Measurements from ENCODE around the gene TEKT5.
"Not testable (repeated sequence)": the region's sequence is repeated elsewhere in the genome, so short reads cannot be mapped to it uniquely, and the experiment has no call there.

TEKT5 gene

GRCh38 chr16:10708969-10709368 is 14.2 kb upstream of the TEKT5 start:
- FAIRE-seq (peak; percentile 82), DNase-seq (ENCODE audit: insufficient read length, low spot score) (no peak)
- no peak for TF ChIP-seq POLR2A (IDR thresholded peaks at IDR 0.05; ENCODE audit: low read depth, low read length)

- DNase-seq (ENCODE audit: insufficient read length, low spot score) (no peak), FAIRE-seq (no peak)
Measured at GRCh38 chr16:10699756-10700155, 5.0 kb upstream of the TEKT5 start.

GRCh38 chr16:10694306-10694705 is 424 bp downstream of the TEKT5 start:
- TF ChIP-seq POLR2A (IDR thresholded peaks at IDR 0.05; ENCODE audit: low read depth, low read length) = no peak
- DNase-seq (ENCODE audit: insufficient read length, low spot score) (no peak), FAIRE-seq (no peak)

More at GRCh38 chr16:10699756-10700155, 5.0 kb upstream of the TEKT5 start:
- no peak for TF ChIP-seq POLR2A (IDR thresholded peaks at IDR 0.05; ENCODE audit: low read depth, low read length)

- no peak for TF ChIP-seq POLR2A (IDR thresholded peaks at IDR 0.05; ENCODE audit: low read depth, low read length)
- DNase-seq (ENCODE audit: insufficient read length, low spot score) (no peak), FAIRE-seq (no peak)
Measured at GRCh38 chr16:10693889-10694288, 841 bp downstream of the TEKT5 start.

- no peak for TF ChIP-seq POLR2A (IDR thresholded peaks at IDR 0.05; ENCODE audit: low read depth, low read length)
- FAIRE-seq (no peak), DNase-seq (ENCODE audit: insufficient read length, low spot score) (no peak)
Measured at GRCh38 chr16:10692470-10692869, 2.3 kb downstream of the TEKT5 start.

GRCh38 chr16:10688726-10689125 is 6.0 kb downstream of the TEKT5 start:
- DNase-seq (ENCODE audit: insufficient read length, low spot score) (no peak), FAIRE-seq (no peak)
- TF ChIP-seq POLR2A (IDR thresholded peaks at IDR 0.05; ENCODE audit: low read depth, low read length) = no peak

GRCh38 chr16:10688291-10688690 is 6.4 kb downstream of the TEKT5 start:
- FAIRE-seq (no peak), DNase-seq (ENCODE audit: insufficient read length, low spot score) (no peak)
- TF ChIP-seq POLR2A (IDR thresholded peaks at IDR 0.05; ENCODE audit: low read depth, low read length) = no peak

GRCh38 chr16:10685709-10686108 is 9.0 kb downstream of the TEKT5 start:
- FAIRE-seq (no peak), DNase-seq (ENCODE audit: insufficient read length, low spot score) (no peak)
- no peak for TF ChIP-seq POLR2A (IDR thresholded peaks at IDR 0.05; ENCODE audit: low read depth, low read length)

- no peak for DNase-seq (ENCODE audit: insufficient read length, low spot score)
- TF ChIP-seq POLR2A (IDR thresholded peaks at IDR 0.05; ENCODE audit: low read depth, low read length) = no peak
- no peak for FAIRE-seq
Measured at GRCh38 chr16:10684511-10685151, 10.1 kb downstream of the TEKT5 start.

- no peak for TF ChIP-seq POLR2A (IDR thresholded peaks at IDR 0.05; ENCODE audit: low read depth, low read length)
- FAIRE-seq (no peak), DNase-seq (ENCODE audit: insufficient read length, low spot score) (no peak)
Measured at GRCh38 chr16:10683170-10683569, 11.6 kb downstream of the TEKT5 start.

GRCh38 chr16:10682604-10683003 is 12.1 kb downstream of the TEKT5 start:
- DNase-seq (ENCODE audit: insufficient read length, low spot score) = no peak
- no peak for TF ChIP-seq POLR2A (IDR thresholded peaks at IDR 0.05; ENCODE audit: low read depth, low read length)
- no peak for FAIRE-seq

GRCh38 chr16:10681310-10682308 is 13.1 kb downstream of the TEKT5 start:
- DNase-seq (ENCODE audit: insufficient read length, low spot score) (no peak), FAIRE-seq (no peak)
- TF ChIP-seq POLR2A (IDR thresholded peaks at IDR 0.05; ENCODE audit: low read depth, low read length) = no peak

- no peak for FAIRE-seq
- TF ChIP-seq POLR2A (IDR thresholded peaks at IDR 0.05; ENCODE audit: low read depth, low read length) = no peak
Measured at GRCh38 chr16:10679921-10680320, 14.8 kb downstream of the TEKT5 start.

GRCh38 chr16:10679441-10679840 is 15.3 kb downstream of the TEKT5 start:
- DNase-seq (ENCODE audit: insufficient read length, low spot score); FAIRE-seq: not testable (repeated sequence)

More at GRCh38 chr16:10679921-10680320, 14.8 kb downstream of the TEKT5 start:
- no peak for DNase-seq (ENCODE audit: insufficient read length, low spot score)

- FAIRE-seq = no peak
- no peak for TF ChIP-seq POLR2A (IDR thresholded peaks at IDR 0.05; ENCODE audit: low read depth, low read length)
- DNase-seq (ENCODE audit: insufficient read length, low spot score) = no peak
Measured at GRCh38 chr16:10678655-10679054, 16.1 kb downstream of the TEKT5 start.
